ENCODE results near the gene EDEM1.

The EDEM1 gene

DNA sequence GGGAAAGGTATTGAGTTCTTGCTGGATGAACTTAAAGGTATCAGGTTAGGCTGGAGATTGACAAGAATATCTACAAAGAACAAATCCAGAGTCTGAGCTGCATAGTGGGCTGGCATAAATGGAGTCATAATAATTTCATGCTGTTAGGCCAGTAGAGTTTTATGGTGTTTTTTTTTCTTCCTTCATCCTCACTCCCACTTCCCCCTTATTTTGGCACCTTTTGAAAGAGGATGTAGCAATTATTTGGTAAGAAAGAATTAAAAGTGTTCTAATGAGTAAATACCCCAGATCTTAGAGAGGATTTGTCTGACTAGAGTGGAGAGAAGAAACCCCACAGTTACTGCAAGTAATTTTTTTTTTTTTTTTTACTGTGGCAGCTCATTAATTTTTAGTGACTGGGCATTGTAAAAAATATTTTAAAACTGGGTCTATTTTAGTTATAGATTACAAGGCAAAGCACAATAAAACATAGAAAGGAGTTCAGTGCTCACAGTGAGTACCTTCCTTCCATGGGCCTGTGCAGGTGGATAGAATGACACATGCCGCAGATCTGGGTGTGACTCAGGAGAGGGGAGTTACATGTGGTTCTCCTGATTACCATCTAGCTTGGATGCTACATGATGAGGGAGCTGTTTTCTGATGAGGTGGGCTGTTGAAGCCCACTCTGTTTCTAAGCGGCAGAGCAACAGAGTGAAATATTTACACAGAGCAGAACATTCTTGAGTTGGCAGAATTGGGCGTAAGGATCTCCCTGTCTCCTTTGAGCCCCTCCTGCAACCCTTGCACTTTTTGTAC lies 5.3 kb downstream of the EDEM1 start:
- no peak overlapping the region for H3K4me3 ChIP-seq (ENCODE audit: insufficient read length, low read depth)
- H3K9ac ChIP-seq (ENCODE audit: insufficient read length, low read depth) = no peak overlapping the region
- H3K36me3 ChIP-seq (ENCODE audit: insufficient read depth, insufficient read length, low read length) = peaks cover 10% of the 10 kb centered on the region
- no peaks in the 10 kb centered on the region for H3K9me3 ChIP-seq (ENCODE audit: insufficient read depth, low read length)
- DNase-seq (ENCODE audit: low read depth, low spot score) = no peak
- H3K27me3 ChIP-seq (ENCODE audit: insufficient read depth, insufficient read length) = no peaks in the 10 kb centered on the region
- no peak for TF ChIP-seq ZNF274 (IDR thresholded peaks at IDR 0.05; ENCODE audit: low read depth, low read length)
- TF ChIP-seq YY1 (IDR thresholded peaks at IDR 0.05; ENCODE audit: insufficient read depth, insufficient read length) = no peak
- no peak for TF ChIP-seq SUZ12 (IDR thresholded peaks at IDR 0.05; ENCODE audit: extremely low read depth, insufficient read depth, insufficient read length)
- no peaks in the 10 kb centered on the region for H3K4me1 ChIP-seq (ENCODE audit: insufficient read depth, insufficient read length)

DNA sequence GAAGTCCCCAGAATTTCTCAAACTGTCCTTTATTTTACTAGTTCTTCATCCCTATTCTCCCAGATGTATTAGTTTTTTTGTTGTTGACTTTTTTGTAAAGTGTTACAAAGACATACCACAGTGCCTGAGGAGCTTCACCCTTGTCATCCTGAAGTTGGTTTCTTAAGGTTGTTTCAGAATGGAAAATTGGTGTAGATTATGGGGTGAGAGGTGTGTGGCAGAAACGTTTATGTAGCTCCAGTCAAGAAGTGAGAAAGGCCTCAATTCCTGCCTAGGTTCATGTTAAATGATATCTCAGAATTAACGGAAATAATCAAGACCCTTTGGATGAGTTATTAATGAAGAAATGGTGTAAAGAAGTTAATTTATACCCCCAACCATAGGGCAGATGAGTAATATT lies 6.8 kb downstream of the EDEM1 start:
- DNase-seq (ENCODE audit: low read depth, low spot score) = no peak
- no peak overlapping the region for H3K4me3 ChIP-seq (ENCODE audit: insufficient read length, low read depth)
- TF ChIP-seq SUZ12 (IDR thresholded peaks at IDR 0.05; ENCODE audit: extremely low read depth, insufficient read depth, insufficient read length) (no peak), ZNF274 (IDR thresholded peaks at IDR 0.05; ENCODE audit: low read depth, low read length) (no peak), YY1 (IDR thresholded peaks at IDR 0.05; ENCODE audit: insufficient read depth, insufficient read length) (no peak)
- no peaks in the 10 kb centered on the region for H3K9me3 ChIP-seq (ENCODE audit: insufficient read depth, low read length)
- no peaks in the 10 kb centered on the region for H3K27me3 ChIP-seq (ENCODE audit: insufficient read depth, insufficient read length)
- peaks cover 15% of the 10 kb centered on the region for H3K36me3 ChIP-seq (ENCODE audit: insufficient read depth, insufficient read length, low read length)
- no peaks in the 10 kb centered on the region for H3K4me1 ChIP-seq (ENCODE audit: insufficient read depth, insufficient read length)
- no peak overlapping the region for H3K9ac ChIP-seq (ENCODE audit: insufficient read length, low read depth)

DNA sequence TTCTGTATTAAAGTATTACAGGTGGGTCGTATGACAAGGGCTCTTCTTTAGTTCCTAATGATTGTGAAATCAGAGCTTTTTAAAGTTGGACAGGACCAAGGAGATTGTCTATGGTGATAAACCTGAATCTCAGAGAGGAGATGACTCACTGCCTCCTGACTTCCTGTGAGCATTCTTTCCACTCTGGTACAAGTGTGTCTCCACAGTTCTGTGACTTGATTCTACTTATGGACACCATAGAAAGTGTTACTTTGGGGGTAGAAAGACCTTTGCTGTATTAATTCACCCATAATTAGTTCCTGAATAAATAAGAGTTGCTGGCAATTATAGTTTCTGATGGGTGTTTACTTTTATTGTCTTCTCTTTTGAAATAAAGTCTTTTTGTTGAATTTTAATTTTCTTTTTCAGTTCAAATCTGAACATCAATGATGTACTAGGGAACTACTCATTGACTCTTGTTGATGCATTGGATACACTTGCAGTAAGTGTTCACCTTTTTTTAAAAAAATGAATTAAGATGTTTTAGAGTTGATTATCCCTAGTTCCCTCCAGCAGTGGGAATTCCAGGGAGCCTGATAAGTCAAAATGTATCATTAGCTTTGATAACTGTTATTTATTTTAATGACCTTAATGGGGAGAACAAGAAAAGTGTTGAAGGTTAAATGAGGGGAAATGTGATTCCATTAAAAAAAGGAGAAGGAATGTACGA lies 7.4 kb downstream of the EDEM1 start:
- Histone ChIP-seq H3K27me3 (ENCODE audit: insufficient read depth, insufficient read length) (no peaks in the 10 kb centered on the region), H3K4me3 (ENCODE audit: insufficient read length, low read depth) (no peak overlapping the region), H3K9me3 (ENCODE audit: insufficient read depth, low read length) (no peaks in the 10 kb centered on the region), H3K4me1 (ENCODE audit: insufficient read depth, insufficient read length) (no peaks in the 10 kb centered on the region), H3K36me3 (ENCODE audit: insufficient read depth, insufficient read length, low read length) (peaks cover 21% of the 10 kb centered on the region), H3K9ac (ENCODE audit: insufficient read length, low read depth) (no peak overlapping the region)
- TF ChIP-seq YY1 (IDR thresholded peaks at IDR 0.05; ENCODE audit: insufficient read depth, insufficient read length) (no peak), ZNF274 (IDR thresholded peaks at IDR 0.05; ENCODE audit: low read depth, low read length) (no peak), SUZ12 (IDR thresholded peaks at IDR 0.05; ENCODE audit: extremely low read depth, insufficient read depth, insufficient read length) (no peak)
- DNase-seq (ENCODE audit: low read depth, low spot score) = no peak

DNA sequence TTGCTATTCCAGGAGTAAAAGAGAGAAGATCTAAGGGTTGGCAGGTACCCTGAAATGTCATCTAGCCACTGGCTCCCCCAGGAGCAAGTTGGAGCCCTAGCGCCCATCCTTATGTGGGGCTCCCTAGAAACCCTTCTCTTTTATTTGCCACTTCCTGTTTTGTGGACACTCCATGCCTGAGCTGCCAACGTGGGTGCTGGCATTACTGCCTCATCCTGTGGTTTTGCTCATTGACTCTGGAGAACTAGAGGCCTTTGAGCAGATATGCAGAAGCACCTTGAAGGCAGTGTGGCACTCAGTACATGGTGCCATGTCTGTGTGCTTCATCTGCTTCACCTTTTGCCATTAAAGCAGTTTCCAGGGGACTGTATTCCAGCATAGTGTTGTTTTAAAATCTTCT lies 8.1 kb downstream of the EDEM1 start:
- no peaks in the 10 kb centered on the region for H3K4me1 ChIP-seq (ENCODE audit: insufficient read depth, insufficient read length)
- no peak for DNase-seq (ENCODE audit: low read depth, low spot score)
- no peak overlapping the region for H3K4me3 ChIP-seq (ENCODE audit: insufficient read length, low read depth)
- H3K27me3 ChIP-seq (ENCODE audit: insufficient read depth, insufficient read length) = no peaks in the 10 kb centered on the region
- H3K9ac ChIP-seq (ENCODE audit: insufficient read length, low read depth) = no peak overlapping the region
- H3K9me3 ChIP-seq (ENCODE audit: insufficient read depth, low read length) = no peaks in the 10 kb centered on the region
- TF ChIP-seq YY1 (IDR thresholded peaks at IDR 0.05; ENCODE audit: insufficient read depth, insufficient read length) (no peak), ZNF274 (IDR thresholded peaks at IDR 0.05; ENCODE audit: low read depth, low read length) (no peak), SUZ12 (IDR thresholded peaks at IDR 0.05; ENCODE audit: extremely low read depth, insufficient read depth, insufficient read length) (no peak)
- peaks cover 28% of the 10 kb centered on the region for H3K36me3 ChIP-seq (ENCODE audit: insufficient read depth, insufficient read length, low read length)

DNA sequence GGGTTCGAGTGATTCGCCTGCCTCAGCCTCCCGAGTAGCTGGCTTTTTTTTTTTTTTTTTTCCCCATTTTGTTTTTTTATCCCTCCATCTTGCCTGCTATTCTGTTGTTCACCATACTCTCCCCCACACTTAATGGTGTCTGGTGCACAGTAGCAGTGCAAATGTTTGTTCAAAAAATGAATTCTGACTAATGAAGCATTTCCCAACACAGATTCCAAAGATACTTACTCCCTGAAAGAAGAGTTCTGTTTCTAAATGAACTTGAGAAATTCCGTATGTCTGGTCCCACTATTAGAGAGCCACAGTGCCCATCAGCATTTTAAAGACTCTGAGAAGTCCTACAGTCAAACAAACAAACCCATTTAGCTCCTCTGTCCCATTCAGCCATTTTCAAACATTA lies 9.5 kb downstream of the EDEM1 start:
- no peaks in the 10 kb centered on the region for H3K4me1 ChIP-seq (ENCODE audit: insufficient read depth, insufficient read length)
- no peaks in the 10 kb centered on the region for H3K9me3 ChIP-seq (ENCODE audit: insufficient read depth, low read length)
- no peak for DNase-seq (ENCODE audit: low read depth, low spot score)
- H3K9ac ChIP-seq (ENCODE audit: insufficient read length, low read depth) = no peak overlapping the region
- no peaks in the 10 kb centered on the region for H3K27me3 ChIP-seq (ENCODE audit: insufficient read depth, insufficient read length)
- peaks cover 34% of the 10 kb centered on the region for H3K36me3 ChIP-seq (ENCODE audit: insufficient read depth, insufficient read length, low read length)
- H3K4me3 ChIP-seq (ENCODE audit: insufficient read length, low read depth) = no peak overlapping the region
- TF ChIP-seq SUZ12 (IDR thresholded peaks at IDR 0.05; ENCODE audit: extremely low read depth, insufficient read depth, insufficient read length) = no peak
- TF ChIP-seq ZNF274 (IDR thresholded peaks at IDR 0.05; ENCODE audit: low read depth, low read length) = no peak
- no peak for TF ChIP-seq YY1 (IDR thresholded peaks at IDR 0.05; ENCODE audit: insufficient read depth, insufficient read length)

DNA sequence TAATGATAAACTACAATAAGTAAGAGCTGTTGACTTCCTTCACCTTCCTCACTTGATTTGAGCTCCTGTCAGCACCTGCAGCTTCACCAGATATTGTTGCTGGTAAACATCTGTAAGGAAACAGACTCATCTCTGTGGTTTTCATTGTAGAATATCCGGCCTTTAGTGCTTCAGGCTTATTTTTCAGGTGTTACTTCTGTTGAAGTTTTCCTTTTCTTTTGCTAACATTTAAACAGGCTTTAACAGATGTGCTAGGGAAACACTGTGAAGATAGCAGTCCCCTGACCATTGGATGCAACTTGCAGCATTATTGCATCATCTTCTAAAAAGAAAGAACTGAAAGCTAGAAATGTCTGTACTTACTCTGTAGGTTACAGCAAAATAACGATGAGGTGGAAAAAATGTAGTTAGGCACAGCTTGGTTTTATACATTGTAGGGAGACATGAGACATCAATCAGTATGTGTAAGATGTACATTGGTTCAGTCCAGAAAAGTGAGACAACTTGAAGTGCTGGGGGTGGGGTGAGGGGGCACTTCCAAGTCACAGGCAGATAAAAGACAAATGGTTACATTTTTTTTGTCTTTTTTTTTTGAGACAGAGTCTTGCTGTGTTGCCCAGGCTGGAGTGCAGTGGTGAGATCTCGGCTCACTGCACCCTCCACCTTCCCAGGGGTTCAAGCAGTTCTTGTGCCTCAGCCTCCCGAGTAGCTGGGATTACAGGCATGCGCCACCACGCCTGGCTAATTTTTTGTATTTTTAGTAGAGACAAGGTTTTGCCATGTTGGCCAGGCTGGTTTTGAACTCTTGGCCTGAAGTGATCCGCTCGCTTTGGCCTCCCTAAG lies 10.2 kb downstream of the EDEM1 start:
- H3K4me3 ChIP-seq (ENCODE audit: insufficient read length, low read depth) = no peak overlapping the region
- peaks cover 41% of the 10 kb centered on the region for H3K36me3 ChIP-seq (ENCODE audit: insufficient read depth, insufficient read length, low read length)
- no peak for DNase-seq (ENCODE audit: low read depth, low spot score)
- no peaks in the 10 kb centered on the region for H3K9me3 ChIP-seq (ENCODE audit: insufficient read depth, low read length)
- H3K4me1 ChIP-seq (ENCODE audit: insufficient read depth, insufficient read length) = no peaks in the 10 kb centered on the region
- no peak overlapping the region for H3K9ac ChIP-seq (ENCODE audit: insufficient read length, low read depth)
- no peaks in the 10 kb centered on the region for H3K27me3 ChIP-seq (ENCODE audit: insufficient read depth, insufficient read length)
- TF ChIP-seq YY1 (IDR thresholded peaks at IDR 0.05; ENCODE audit: insufficient read depth, insufficient read length) (no peak), SUZ12 (IDR thresholded peaks at IDR 0.05; ENCODE audit: extremely low read depth, insufficient read depth, insufficient read length) (no peak), ZNF274 (IDR thresholded peaks at IDR 0.05; ENCODE audit: low read depth, low read length) (no peak)
